Smooth muscle cell (in vitro differentiated cells): Measurements from ENCODE around the gene MORN5. TPM values are rescaled to one million over a fixed set of nuclear protein-coding genes. Genes with fewer than 3 reads are reported as not detected.
"Not testable (repeated sequence)": the region's sequence is repeated elsewhere in the genome, so short reads cannot be mapped to it uniquely, and the experiment has no call there.

Experiments
- DNase-seq: peaks from one replicate; lab custom pipeline; 2025; ENCODE audit not compliant: unreplicated experiment; lab: John Stamatoyannopoulos, UW
- H2AFZ ChIP-seq: fragments of 200-600 bp; sonication (generic); 2 replicates; pipeline ENCODE4 v1.6.0; 2016; ENCODE audit warnings: antibody characterized with exemption, low read depth, mild to moderate bottlenecking
- H3F3A ChIP-seq: fragments of 200-600 bp; sonication (generic); 2 replicates; pipeline ENCODE4 v1.6.0; 2017; ENCODE audit warnings: antibody characterized with exemption, low read depth
- H3K27ac ChIP-seq: fragments of 200-600 bp; sonication (generic); 2 replicates; pipeline ENCODE4 v1.5.1; 2016; ENCODE audit warnings: low read depth, mild to moderate bottlenecking
- H3K27me3 ChIP-seq: fragments of 200-600 bp; sonication (generic); 2 replicates; pipeline ENCODE4 v1.6.1; 2016; ENCODE audit warnings: low read depth, mild to moderate bottlenecking
- H3K36me3 ChIP-seq: fragments of 200-600 bp; sonication (generic); 2 replicates; pipeline ENCODE4 v1.5.1; 2016; ENCODE audit warnings: low read depth
- H3K4me1 ChIP-seq: fragments of 200-600 bp; sonication (generic); 2 replicates; pipeline ENCODE4 v1.5.1; 2016; ENCODE audit warnings: low read depth
- H3K4me2 ChIP-seq: fragments of 200-600 bp; sonication (generic); 2 replicates; pipeline ENCODE4 v1.6.0; 2016; ENCODE audit warnings: mild to moderate bottlenecking
- H3K4me3 ChIP-seq: fragments of 200-600 bp; sonication (generic); 2 replicates; pipeline ENCODE4 v1.5.1; 2016; ENCODE audit warnings: mild to moderate bottlenecking
- H3K79me2 ChIP-seq: fragments of 200-600 bp; sonication (generic); 2 replicates; pipeline ENCODE4 v1.6.0; 2016; ENCODE audit warnings: low read depth, mild to moderate bottlenecking
- H3K9ac ChIP-seq: fragments of 200-600 bp; sonication (generic); 2 replicates; pipeline ENCODE4 v1.6.0; 2016; ENCODE audit warnings: low read depth
- H3K9me3 ChIP-seq: fragments of 200-600 bp; sonication (generic); replicated peaks from 2 replicates; pipeline ENCODE4 v1.5.1; 2016; ENCODE audit warnings: low read depth
- H4K20me1 ChIP-seq: fragments of 200-600 bp; sonication (generic); 2 replicates; pipeline ENCODE4 v1.6.0; 2016; ENCODE audit warnings: low read depth
- WGBS: methylation state at CpG from one replicate; pipeline ENCODE4 v1.1.7; 2016; ENCODE audit warnings: low lambda C conversion rate; 5-methylcytosine and 5-hydroxymethylcytosine counted together
- polyA plus RNA-seq: library from polyadenylated mRNA; unstranded; fragments of >200 nt; fragmentation: Nextera tagmentation; extraction: Ambion mirVana; gene quantifications from 2 replicates; pipeline ENCODE4 v1.2.1, GENCODE V29; 2016
- total RNA-seq: library from RNA; depleted of rRNA; stranded (reverse); fragments of >200 nt; gene quantifications from 2 replicates; pipeline ENCODE4 v1.2.3, GENCODE V29; 2014
- TF ChIP-seq, protein P1 (sequence below): fragments of 200-600 bp; sonication (generic); IDR thresholded peaks from 2 replicates; pipeline ENCODE4 v1.5.1; 2017; ENCODE audit warnings: borderline replicate concordance, mild to moderate bottlenecking, antibody characterized with exemption; ENCODE audit not compliant: insufficient read depth, poor library complexity, severe bottlenecking

MORN5 gene
- total and polyA plus RNA-seq, 2 experiments from 2014 or later, result not detected

- Histone ChIP-seq H2AFZ (no peak overlapping the region), H3K4me3 (no peak overlapping the region), H4K20me1 (no peaks in the 10 kb centered on the region), H3K9me3 (no peaks in the 10 kb centered on the region), H3F3A (no peaks in the 10 kb centered on the region), H3K9ac (no peak overlapping the region), H3K4me2 (no peak overlapping the region), H3K27ac (no peak overlapping the region), H3K36me3 (no peaks in the 10 kb centered on the region), H3K79me2 (no peaks in the 10 kb centered on the region), H3K27me3 (peaks cover 8% of the 10 kb centered on the region), H3K4me1 (no peaks in the 10 kb centered on the region)
- 90% methylated on average over 10 of the region's 10 CpGs for WGBS
- TF ChIP-seq, protein P1, sequence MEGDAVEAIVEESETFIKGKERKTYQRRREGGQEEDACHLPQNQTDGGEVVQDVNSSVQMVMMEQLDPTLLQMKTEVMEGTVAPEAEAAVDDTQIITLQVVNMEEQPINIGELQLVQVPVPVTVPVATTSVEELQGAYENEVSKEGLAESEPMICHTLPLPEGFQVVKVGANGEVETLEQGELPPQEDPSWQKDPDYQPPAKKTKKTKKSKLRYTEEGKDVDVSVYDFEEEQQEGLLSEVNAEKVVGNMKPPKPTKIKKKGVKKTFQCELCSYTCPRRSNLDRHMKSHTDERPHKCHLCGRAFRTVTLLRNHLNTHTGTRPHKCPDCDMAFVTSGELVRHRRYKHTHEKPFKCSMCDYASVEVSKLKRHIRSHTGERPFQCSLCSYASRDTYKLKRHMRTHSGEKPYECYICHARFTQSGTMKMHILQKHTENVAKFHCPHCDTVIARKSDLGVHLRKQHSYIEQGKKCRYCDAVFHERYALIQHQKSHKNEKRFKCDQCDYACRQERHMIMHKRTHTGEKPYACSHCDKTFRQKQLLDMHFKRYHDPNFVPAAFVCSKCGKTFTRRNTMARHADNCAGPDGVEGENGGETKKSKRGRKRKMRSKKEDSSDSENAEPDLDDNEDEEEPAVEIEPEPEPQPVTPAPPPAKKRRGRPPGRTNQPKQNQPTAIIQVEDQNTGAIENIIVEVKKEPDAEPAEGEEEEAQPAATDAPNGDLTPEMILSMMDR, result no peak
- no peak for DNase-seq
Measured at GRCh38 chr9:122116448-122117173, 43.1 kb upstream of the MORN5 start.

DNA sequence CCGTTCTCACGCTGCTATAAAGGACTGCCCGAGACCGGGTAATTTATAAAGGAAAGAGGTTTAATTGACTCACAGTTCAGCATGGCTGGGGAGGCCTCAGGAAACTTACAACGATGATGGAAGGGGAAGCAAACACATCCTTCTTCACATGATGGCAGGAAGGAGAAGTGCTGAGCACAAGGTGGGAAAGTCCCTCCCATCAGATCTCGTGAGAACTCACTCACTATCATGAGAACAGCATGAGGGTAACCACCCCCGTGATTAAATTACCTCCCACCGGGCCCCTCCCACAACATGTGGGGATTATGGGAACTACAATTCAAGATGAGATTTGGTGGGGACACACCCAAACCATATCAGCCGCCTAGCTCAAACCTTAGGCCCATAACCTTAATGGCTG, 42.5 kb upstream of the MORN5 start:
- H3K27me3 ChIP-seq, H3K9ac ChIP-seq, DNase-seq, H3K79me2 ChIP-seq, H3K4me3 ChIP-seq, H3K9me3 ChIP-seq, H3K36me3 ChIP-seq, H3K27ac ChIP-seq, H3K4me2 ChIP-seq, H2AFZ ChIP-seq, H3F3A ChIP-seq, H3K4me1 ChIP-seq, H4K20me1 ChIP-seq: not testable (repeated sequence)
- 85% methylated on average over 9 of the region's 9 CpGs for WGBS

GRCh38 chr9:122118343-122119165, 41.2 kb upstream of the MORN5 start:
- TF ChIP-seq, protein P1, result no peak
- no peak overlapping the region for H3K4me2 ChIP-seq
- H3K36me3 ChIP-seq, result no peaks in the 10 kb centered on the region
- 90% methylated on average over 5 of the region's 5 CpGs for WGBS
- H3K27ac ChIP-seq, result no peak overlapping the region
- H3F3A ChIP-seq, result no peaks in the 10 kb centered on the region
- H4K20me1 ChIP-seq, result no peaks in the 10 kb centered on the region
- no peaks in the 10 kb centered on the region for H3K79me2 ChIP-seq
- no peak overlapping the region for H2AFZ ChIP-seq
- H3K9me3 ChIP-seq, result no peaks in the 10 kb centered on the region
- DNase-seq, result no peak
- H3K4me3 ChIP-seq, result no peak overlapping the region
- no peak overlapping the region for H3K9ac ChIP-seq
- H3K27me3 ChIP-seq, result peaks cover 5% of the 10 kb centered on the region
- H3K4me1 ChIP-seq, result no peaks in the 10 kb centered on the region

DNA sequence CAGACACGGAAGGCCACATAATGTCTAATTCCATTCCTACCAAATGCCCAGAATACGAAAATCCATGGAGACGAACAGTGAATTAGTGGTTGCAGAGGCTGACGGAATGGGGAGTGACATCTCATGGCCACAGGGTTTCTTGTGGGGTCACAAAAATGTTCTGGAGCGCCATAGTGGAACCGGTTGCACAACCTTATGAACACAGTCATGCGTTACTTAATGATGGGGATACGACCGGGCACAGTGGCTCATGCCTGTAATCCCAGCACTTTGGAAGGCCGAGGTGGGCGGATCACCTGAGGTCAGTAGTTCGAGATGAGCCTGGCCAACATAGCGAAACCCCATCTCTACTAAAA, 40.6 kb upstream of the MORN5 start:
- no peak overlapping the region for H3K27ac ChIP-seq
- no peak overlapping the region for H3K4me2 ChIP-seq
- 78% methylated on average over 13 of the region's 13 CpGs for WGBS
- no peaks in the 10 kb centered on the region for H3K4me1 ChIP-seq
- H3K27me3 ChIP-seq, result peaks cover 5% of the 10 kb centered on the region
- H3F3A ChIP-seq, result no peaks in the 10 kb centered on the region
- no peak overlapping the region for H3K9ac ChIP-seq
- no peaks in the 10 kb centered on the region for H3K36me3 ChIP-seq
- no peak overlapping the region for H3K4me3 ChIP-seq
- H3K9me3 ChIP-seq, result no peaks in the 10 kb centered on the region
- no peak overlapping the region for H2AFZ ChIP-seq
- H3K79me2 ChIP-seq, result no peaks in the 10 kb centered on the region
- no peak for DNase-seq
- H4K20me1 ChIP-seq, result no peaks in the 10 kb centered on the region
- TF ChIP-seq, protein P1, result no peak
